GM21528 (cell line): ENCODE measurements around the gene FREM2.

Source experiments
- ATAC-seq: cut with Tn5 transposase; IDR thresholded peaks from one replicate; pipeline ENCODE4 v1.9.1; 2021; ENCODE audit warnings: mild to moderate bottlenecking, moderate library complexity; ENCODE audit not compliant: unreplicated experiment, low FRiP score

FREM2 gene

DNA sequence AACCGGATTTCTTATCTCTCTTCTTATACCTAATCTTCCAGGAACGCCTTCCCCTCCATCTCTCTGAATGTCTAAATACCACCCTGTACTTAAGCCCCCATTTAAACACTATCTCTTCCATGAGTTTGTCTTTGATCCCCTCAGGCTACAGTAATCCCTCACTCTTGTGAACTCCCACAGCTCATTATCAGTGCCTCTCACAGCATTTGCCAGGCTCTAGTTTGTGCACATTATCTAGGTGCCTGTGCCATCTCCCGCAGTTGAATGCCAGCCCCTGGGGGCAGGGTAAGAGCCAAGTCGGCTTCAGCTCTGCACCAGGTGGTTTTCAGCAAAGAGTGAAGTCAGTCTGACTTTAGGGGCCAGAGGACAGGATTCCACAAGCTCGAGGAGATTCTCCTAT, 71.4 kb downstream of the FREM2 start:
- ATAC-seq = no peak

DNA sequence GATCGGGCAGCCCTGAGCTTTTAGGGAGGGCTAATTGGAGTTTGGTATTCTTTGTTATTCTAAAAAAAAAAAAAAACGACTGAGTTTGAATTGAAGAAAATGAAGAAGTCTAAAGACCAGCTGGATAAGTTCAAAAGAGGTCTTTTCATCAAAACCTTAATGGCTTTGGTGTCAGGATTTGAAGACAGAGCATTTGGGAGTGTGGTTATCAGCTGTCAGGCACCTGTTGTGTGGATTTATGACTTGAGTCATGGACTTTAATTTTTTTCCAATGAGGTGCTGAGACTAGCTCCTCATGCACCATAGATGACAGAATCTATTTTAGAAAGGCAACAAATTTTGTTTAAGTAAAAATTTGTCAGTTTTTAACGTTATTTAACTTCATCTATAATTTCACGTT, 72.5 kb downstream of the FREM2 start:
- no peak for ATAC-seq

DNA sequence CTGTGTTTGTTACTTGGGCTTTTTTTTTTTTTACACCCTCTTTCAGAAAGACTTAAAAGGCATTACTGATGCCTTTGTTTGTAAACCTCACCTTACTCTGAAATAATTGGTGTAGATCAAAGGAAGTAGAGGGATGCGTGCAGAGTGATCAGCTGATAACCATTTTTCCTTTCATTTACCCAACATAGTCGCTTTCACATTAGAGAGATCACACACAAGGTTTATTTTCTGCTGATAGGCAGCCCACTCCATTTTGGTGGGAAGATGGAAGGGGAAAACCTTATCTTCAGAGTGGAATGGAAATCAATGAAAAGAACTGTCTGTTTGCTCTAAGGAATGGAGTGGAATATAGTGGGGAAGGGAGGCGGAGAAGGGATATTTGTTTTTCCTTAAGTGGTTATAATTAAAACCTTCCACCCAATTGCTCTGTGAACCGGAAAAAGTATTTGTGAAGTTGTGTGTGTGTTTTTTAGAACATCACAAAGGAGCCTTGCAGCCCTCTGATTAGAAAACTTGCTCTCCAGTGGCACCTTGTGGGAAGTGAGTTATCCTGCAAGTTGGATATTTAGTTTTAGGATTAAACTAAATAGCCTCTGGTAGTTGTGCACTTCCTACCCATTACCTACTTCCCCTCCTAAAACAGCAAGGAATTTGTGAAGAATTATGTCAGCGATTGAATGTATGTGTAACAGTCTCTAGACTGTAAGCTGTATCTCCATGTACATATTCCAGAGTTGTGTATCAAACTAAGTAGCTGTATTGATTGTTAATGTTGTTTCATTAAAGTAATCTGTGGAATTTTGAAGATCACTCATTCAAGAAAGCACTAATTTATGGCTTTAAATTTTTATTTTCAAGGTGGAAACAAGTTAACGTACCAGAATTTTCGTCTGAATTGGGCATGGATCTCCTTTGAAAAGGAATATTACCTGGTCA, 76.8 kb downstream of the FREM2 start:
- no peak for ATAC-seq

DNA sequence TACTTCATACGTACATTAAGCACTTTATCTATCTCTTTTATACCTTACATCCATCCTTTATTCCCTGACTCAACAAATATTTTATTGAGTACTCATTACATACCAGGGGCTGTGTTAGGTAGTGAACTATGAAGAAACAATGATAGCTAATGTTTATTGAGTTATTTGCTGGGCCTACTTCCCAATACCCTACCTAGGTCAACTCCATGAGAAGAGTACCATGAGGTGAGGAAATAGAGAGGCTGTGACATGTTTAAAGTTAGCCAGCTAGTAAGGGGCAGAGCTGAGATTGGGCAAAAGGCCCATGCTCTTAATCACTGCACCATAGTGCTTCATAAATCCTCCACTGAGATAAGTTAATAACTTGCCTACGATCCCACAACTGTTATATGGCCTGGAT, 79.9 kb downstream of the FREM2 start:
- ATAC-seq = no peak

DNA sequence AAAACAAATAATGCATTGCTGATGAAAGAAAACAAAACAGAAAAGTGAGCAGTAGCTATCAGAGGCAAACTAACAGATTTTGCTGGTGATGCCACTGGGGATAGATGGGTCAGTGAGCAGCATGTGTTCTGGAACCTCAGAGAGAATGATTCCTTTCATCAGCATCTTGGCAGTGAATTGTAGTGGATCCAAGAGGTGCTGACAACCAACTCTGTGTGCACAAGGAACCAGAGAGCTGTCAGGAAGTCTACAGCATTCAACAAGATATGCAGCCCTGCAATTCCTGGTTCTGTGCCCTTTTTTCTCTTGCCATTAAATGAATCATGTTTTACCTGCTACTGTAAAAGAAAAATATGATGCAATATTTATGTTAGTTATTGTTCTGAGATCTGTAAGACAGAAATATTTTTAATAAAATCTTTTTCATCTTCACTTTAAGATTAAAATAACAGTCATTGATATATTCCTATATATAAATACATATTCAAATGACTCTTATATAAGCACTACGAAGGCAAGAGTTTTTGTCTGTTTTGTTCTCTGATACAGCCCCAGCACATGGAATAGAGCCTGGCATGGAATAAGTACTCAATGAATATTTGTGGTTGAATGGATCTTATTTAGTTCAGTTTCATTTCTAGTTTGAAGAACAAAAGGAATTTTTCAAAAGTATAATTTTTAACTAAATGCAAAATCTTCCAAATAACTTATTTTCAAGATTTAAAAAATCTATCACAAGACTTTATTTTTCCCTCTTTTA, 80.8 kb downstream of the FREM2 start:
- no peak for ATAC-seq

DNA sequence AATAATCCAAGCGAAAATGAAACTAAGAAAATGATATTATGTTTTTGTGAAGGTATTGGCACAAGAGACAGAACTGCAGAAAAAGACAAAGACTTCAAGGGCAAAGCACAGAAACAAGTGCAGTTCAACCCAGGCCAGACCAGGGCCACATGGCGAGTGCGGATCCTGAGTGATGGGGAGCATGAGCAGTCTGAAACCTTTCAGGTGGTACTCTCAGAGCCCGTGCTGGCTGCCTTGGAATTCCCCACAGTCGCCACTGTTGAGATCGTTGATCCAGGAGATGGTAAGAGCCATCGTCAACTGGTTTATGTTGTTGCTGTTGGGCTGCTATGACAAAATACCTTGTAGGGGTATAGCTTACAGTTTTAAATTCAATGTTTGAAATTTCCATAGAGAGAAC, 82.6 kb downstream of the FREM2 start:
- no peak for ATAC-seq

DNA sequence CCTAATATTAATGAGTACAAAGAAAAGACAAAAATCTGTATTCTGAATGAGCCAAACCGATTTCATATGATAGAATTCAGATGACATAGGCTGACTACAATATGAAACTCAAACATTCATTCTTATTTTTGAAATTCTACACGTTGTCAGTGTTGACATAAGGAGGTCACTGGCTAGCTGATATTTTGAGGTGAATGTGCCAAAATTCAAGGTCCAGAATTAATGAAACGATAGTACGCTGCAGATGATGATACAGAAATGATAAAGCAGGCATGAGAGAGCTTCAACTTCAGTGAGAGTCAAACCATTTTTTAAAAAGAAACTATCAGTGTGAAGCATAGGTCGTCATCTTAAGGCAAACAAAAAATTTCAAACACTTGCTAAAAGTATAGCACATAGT, 88.2 kb downstream of the FREM2 start:
- no peak for ATAC-seq

DNA sequence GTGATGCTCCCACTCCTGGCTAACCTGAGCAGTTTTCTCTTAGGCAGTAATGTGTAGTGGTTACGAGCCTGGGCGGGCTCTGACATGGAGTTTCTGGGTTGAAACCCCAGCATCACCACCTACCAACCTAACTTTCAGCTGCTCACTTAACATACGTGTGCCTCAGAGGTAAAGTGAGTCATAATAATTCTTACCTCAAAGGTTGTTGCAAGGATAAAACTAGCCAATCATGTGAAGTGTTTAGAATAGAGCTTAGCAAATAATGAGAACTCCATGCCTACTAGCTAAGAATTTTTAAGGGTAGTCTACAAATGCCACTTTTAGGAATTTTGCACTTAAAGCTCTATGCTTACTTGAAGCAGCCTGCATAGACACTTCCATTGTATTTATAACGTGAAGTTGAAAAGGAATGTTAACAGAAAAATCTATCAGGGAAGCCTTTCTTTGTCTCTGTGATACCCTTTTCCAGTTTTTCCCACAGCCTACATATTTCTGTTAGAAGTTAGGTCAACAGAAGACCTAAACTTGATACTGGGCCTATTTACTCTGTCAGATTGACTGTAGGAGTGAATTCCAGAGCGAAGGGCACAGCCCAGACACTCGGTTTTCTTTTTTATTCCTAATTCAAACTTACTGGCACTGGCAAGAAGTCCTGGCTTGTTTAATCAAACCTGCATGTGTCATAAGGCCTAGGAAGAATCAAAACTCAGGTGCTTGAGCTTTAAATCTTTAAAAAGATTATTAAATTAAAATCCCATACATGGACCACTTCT, 90.7 kb downstream of the FREM2 start:
- ATAC-seq = no peak

DNA sequence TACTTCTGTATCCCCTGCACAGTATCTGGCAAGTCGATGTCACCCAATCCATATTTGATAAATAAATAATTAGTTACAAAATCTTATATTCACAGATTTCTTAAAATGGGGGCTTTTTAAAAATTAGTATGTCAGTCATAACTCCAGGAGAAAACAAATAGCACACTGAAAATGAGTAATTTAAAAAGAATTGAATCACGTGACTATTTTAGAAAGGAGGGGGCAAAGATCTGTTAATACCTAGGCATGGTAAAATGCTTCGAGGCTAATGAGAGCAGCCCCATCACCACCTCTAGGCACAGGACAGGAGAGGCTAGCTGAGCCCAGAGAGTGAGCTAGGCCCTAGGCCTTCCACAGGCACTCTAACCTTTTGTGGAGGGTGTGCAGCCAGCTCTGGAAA, 94.7 kb downstream of the FREM2 start:
- ATAC-seq = no peak

DNA sequence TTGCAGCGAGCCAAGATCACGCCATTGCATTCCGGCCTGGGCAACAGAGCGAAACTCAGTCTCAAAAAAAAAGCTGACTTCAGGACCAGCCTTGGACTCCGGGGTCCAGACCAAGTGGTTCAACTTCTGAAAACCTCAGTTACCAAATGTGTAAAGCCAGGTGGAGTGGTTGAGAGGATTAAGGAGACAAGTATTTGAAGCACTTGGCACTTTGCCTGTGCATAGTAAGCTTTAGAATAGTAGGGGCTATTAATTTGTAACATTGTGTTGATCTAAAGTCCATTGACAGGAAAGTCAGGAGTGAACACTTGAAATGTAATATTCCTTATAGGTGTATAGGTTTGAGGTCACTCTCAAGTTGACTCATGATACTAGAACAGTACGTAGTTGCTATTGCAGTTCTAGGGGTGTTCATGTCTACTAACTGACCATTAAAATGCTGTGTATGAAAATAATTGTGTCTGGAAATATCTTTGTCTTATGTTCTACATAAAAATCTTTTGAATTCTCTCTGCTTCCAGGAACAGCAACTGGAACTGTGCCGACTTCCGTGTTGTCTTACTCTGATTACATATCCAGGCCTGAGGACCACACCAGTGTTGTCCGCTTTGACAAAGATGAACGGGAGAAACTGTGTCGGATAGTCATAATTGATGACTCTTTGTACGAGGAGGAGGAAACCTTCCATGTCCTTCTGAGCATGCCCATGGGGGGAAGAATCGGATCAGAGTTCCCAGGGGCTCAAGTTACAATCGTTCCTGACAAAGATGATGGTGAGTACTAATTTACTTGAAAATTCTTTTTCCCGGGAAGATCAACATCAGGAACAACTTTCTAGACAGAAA, 97.4 kb downstream of the FREM2 start:
- ATAC-seq = no peak

DNA sequence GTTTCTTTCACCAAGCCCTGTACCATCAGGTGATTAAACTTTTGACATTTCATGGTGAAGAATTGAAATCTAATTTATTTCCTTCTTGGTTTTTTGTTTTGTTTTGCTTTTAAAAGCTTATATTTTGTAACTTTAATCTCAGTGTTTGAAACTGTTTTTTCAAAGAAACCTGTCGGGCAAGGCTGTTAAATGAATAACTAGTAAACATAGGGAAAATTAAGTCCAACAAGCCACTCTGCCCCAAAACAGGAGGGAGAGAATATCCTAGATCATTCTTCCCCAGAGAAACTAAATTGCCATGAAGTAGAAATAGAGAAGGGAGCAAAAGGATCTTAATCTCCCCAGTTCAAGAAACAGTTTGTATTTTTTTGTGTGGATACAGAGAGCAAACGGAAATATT, 98.2 kb downstream of the FREM2 start:
- no peak for ATAC-seq

DNA sequence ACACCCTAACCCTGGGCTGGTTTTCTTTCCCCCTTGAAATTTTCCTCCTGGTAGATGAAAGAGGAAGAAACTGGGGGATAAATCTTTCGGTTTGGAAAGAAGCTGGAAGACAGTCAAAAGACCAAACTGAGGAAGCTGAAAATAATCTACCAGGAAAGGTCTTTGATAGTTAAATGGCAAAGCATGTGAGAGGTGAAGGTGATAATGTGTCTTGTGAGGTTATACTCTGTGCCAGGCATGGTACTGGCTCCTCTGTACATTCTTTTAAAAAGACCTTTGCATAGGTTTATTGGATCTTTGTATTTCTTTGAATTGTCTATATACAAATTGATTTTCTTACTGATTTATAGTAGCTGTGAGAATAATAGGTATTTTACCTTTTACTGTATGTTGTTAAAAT, 98.6 kb downstream of the FREM2 start:
- no peak for ATAC-seq

DNA sequence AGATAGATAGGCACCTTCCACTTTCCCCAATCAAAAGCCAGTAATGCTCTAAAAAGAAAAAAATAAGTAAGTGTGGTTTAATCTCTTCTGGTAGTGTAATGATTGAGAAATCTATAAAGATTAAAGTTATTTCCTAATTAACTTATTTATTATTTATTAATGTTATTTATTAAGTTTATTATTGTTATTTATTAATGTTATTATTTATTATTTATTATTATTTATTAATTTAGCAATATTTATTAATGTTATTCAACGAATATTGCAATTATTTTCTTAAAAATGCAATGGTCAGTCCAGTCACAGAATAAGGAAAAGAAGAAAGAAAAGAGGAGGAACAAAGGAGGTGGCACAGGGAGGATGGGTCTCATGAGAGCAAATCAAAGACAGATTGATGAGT, 100.7 kb downstream of the FREM2 start:
- no peak for ATAC-seq

DNA sequence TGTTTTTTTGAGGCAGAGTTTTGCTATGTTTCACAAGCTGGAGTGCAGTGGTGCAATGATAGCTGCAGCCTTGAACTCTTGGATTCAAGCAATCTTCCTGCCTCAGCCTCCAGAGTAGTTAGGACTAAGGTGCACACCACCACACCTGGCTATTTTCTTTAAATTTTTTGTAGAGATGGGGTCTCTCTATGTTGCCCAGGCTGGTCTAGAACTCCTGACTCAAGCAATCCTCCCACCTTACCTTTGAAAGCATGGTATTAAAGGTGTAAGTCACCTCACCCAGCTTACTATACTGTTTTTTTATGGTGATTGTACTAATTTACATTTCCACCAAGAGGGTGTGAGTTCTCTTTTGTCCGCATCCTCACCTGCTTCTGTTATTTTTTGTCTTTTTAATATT, 110.0 kb downstream of the FREM2 start:
- ATAC-seq = no peak

DNA sequence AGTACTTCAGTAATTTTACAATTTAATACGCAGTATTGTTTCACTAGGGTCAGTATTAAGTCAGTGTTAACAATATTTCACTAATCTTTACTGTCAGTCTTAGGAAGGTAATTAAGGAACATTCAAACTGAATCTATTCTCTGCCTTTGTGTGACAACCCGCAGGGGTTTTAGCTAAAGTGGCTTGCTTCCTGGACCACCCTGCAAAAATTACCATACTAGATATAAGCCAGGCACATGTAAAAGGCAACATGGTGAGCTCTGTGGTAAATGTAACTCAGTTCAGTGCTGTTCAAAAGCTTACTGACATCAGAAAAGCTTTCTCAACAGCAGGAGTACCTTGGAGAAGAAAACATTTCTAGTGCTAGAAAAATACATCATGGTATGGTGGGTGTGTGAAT, 116.7 kb downstream of the FREM2 start:
- ATAC-seq = no peak

DNA sequence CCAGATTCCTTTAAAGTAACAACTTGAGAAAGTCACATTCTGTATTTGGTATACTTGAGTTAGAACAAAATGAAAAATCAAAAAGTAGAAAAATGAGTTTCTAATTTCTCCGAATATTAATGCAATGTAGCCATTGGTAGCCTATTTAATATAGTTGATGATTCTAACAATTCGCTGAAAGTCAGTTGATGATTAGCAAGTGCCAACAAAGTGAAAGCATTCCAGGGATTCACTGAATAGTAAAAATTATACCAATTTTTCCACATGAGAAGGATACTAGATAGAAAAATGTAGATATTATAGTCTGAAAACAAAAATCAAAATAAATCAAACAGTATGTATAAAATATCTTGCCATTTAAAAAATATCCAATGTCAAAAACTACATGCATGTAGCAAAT, 117.2 kb downstream of the FREM2 start:
- ATAC-seq = no peak

DNA sequence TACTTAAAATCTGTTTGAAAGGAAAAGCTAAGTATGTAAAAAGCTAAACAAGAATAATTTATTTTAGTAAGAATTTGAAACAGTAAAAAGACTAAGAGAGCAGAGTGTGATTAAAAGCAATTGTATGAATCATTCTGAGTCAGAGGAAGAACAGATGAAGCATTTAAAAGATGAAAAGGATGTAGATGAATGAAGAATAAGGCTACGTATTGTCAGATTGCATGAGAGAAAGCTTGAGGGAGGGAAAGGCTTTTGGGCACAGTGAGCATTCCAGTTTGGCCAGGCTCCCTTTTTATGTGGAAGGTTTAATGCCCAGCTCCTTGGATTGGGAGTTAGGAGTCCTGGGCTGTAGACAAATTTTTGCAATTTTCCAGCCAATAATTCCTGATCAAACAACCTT, 117.7 kb downstream of the FREM2 start:
- ATAC-seq = no peak

DNA sequence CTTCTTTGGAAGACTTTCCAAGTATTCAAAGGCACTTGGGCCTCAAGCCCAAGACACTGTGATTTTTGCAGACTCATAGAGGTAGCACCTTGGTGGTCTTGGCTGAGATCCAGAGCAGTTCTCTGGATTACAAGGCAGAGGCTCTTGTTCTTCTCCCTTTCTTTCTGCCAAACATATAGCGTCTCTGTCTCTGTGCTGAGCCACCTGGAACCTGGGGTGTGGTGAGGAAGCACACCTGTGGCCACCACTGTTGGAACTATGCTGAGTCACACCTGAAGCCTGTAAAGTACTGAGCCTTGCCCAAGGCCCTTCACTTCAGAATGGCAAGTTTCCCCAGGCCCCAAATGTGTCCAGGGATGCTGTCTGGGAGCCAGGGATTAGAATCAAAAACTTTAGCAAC, 127.5 kb downstream of the FREM2 start:
- ATAC-seq = no peak

DNA sequence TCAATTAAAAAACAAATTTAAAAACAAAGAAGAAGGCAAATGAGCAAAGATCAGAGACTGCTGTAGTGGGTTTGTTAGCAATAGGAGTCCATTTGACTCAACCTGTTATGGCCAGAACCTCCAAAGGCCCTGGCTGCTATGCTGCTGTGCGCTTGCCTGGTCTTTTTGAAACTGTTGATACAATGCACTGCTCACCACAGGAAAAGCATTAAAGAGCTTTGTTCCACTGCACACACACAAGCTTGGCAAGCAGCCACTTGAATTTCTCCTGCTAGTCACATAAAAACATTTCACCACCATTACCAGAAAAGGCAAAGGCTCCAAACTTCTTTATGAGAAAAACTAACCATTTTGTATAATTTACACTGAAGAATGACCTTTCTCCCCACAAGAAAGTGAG, 132.2 kb downstream of the FREM2 start:
- ATAC-seq = no peak

DNA sequence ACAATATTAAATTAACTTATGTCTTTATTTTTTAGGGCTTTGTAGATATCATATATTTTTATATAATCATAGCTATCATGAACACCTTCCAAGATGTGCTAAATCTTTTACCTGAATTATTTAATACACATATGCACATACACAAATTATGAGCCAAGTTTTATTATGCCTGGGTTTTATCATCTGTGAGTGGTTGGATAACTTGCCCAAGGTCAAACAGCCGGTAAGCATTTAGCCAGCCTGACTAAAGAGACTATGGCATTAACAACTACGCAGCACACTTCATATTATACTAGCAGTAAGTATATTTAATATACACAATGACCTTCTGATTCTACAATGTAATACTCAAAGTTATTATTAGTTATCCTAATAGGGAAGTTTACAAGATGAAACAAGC, 132.7 kb downstream of the FREM2 start:
- ATAC-seq = no peak
